IPS-18a (cell line): ENCODE measurements around the gene MGRN1.
A peak's percentile ranks its signal among the peaks of the same experiment; 100 is the strongest.

Experiments used
- H3K27ac ChIP-seq: one replicate; pipeline ENCODE4 v1.5.1; 2013; ENCODE audit warnings: low read length
- H3K27me3 ChIP-seq: one replicate; pipeline ENCODE4 v1.6.1; 2013; ENCODE audit warnings: mild to moderate bottlenecking, low read length; ENCODE audit not compliant: control insufficient read depth, insufficient read depth
- H3K36me3 ChIP-seq: one replicate; pipeline ENCODE4 v1.6.1; 2013; ENCODE audit warnings: low read depth, low read length; ENCODE audit not compliant: control insufficient read depth
- H3K4me1 ChIP-seq: one replicate; pipeline ENCODE4 v1.6.1; 2013; ENCODE audit warnings: low read depth, low read length; ENCODE audit not compliant: control insufficient read depth
- H3K4me3 ChIP-seq: one replicate; pipeline ENCODE4 v1.5.1; 2013; ENCODE audit warnings: low read length
- H3K9ac ChIP-seq: one replicate; pipeline ENCODE4 v1.6.1; 2013; ENCODE audit warnings: mild to moderate bottlenecking, low read length, moderate library complexity
- H3K9me3 ChIP-seq: one replicate; pipeline ENCODE4 v1.6.1; 2013; ENCODE audit warnings: low read depth, low read length; ENCODE audit not compliant: control insufficient read depth

MGRN1 gene

GRCh38 chr16:4689091-4689671, 64.6 kb downstream of the MGRN1 start:
- Histone ChIP-seq H3K36me3 (peaks cover 3% of the 10 kb centered on the region), H3K27ac (no peak overlapping the region), H3K4me1 (no peaks in the 10 kb centered on the region), H3K27me3 (no peaks in the 10 kb centered on the region), H3K4me3 (no peak overlapping the region), H3K9ac (no peak overlapping the region), H3K9me3 (no peaks in the 10 kb centered on the region)

GRCh38 chr16:4689864-4690704, 65.5 kb downstream of the MGRN1 start:
- Histone ChIP-seq H3K36me3 (peaks cover under 1% of the 10 kb centered on the region), H3K9me3 (no peaks in the 10 kb centered on the region), H3K4me3 (no peak overlapping the region), H3K9ac (no peak overlapping the region), H3K4me1 (no peaks in the 10 kb centered on the region), H3K27me3 (no peaks in the 10 kb centered on the region), H3K27ac (no peak overlapping the region)

DNA sequence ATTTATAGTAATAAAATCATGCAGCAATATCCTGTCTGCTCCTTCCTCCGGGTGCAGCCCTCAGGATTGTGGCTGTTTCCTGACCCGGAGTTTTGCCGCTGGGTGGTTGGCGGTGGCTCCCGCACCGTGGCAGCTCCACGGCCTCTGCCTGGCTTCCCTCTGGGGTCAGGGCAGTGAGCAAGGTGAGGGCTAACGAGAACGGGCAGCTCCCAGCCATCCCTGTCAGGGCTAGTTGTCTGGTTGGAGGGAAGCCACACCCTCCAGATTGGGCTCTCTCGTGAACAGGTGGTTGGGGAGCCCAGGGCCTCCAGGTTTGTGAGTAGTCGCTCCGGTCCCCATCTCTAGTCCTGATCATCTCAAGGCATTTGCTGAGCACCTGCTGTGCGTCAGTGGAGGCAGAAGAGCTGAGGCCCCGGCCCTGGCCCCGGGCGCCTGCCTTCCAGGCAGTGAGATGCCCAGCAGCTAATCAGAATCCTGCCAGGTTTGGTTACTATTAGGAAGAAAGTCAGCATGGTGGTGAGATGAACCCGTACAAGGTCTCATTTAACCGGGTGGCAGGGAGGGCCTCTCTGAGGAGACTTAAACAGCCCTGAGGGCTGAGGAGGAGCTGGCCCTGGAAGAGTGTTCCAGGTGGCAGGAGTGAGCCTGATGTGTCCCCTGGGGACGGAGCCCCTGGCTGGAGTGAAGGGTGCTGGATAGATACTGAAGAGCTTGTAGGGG, 66.5 kb downstream of the MGRN1 start:
- H3K9me3 ChIP-seq = no peaks in the 10 kb centered on the region
- H3K4me3 ChIP-seq = no peak overlapping the region
- no peaks in the 10 kb centered on the region for H3K27me3 ChIP-seq
- H3K36me3 ChIP-seq = peaks cover 11% of the 10 kb centered on the region
- no peak overlapping the region for H3K27ac ChIP-seq
- H3K9ac ChIP-seq = no peak overlapping the region
- no peaks in the 10 kb centered on the region for H3K4me1 ChIP-seq

GRCh38 chr16:4691666-4692412, 67.2 kb downstream of the MGRN1 start:
- Histone ChIP-seq H3K27ac (no peak overlapping the region), H3K9ac (no peak overlapping the region), H3K27me3 (no peaks in the 10 kb centered on the region), H3K36me3 (peaks cover 18% of the 10 kb centered on the region), H3K4me3 (no peak overlapping the region), H3K9me3 (no peaks in the 10 kb centered on the region), H3K4me1 (no peaks in the 10 kb centered on the region)

GRCh38 chr16:4692460-4693295, 68.1 kb downstream of the MGRN1 start:
- Histone ChIP-seq H3K36me3 (peaks cover 27% of the 10 kb centered on the region), H3K9ac (peak overlapping the region; percentile 48)

GRCh38 chr16:4693296-4693955, 68.8 kb downstream of the MGRN1 start, which contains the start of gene NUDT16L1:
Gene NUDT16L1 (plus strand): TSS chr16:4693562. CDS start chr16:4693727, 165 bp downstream.
- peaks cover 33% of the 10 kb centered on the region for H3K36me3 ChIP-seq
- H3K27ac ChIP-seq = no peak within 1 kb of the TSS
- H3K4me1 ChIP-seq = no peaks in the 10 kb centered on the region
- H3K9me3 ChIP-seq = no peaks in the 10 kb centered on the region
- H3K27me3 ChIP-seq = no peaks in the 10 kb centered on the region
- peak within 1 kb of the TSS; percentile 78 for H3K4me3 ChIP-seq
- peak within 1 kb of the TSS; percentile 74 for H3K9ac ChIP-seq

More at GRCh38 chr16:4692460-4693295, 68.1 kb downstream of the MGRN1 start:
- no peaks in the 10 kb centered on the region for H3K4me1 ChIP-seq
- no peaks in the 10 kb centered on the region for H3K9me3 ChIP-seq
- no peaks in the 10 kb centered on the region for H3K27me3 ChIP-seq
- peak overlapping the region; percentile 78 for H3K4me3 ChIP-seq
- no peak overlapping the region for H3K27ac ChIP-seq

DNA sequence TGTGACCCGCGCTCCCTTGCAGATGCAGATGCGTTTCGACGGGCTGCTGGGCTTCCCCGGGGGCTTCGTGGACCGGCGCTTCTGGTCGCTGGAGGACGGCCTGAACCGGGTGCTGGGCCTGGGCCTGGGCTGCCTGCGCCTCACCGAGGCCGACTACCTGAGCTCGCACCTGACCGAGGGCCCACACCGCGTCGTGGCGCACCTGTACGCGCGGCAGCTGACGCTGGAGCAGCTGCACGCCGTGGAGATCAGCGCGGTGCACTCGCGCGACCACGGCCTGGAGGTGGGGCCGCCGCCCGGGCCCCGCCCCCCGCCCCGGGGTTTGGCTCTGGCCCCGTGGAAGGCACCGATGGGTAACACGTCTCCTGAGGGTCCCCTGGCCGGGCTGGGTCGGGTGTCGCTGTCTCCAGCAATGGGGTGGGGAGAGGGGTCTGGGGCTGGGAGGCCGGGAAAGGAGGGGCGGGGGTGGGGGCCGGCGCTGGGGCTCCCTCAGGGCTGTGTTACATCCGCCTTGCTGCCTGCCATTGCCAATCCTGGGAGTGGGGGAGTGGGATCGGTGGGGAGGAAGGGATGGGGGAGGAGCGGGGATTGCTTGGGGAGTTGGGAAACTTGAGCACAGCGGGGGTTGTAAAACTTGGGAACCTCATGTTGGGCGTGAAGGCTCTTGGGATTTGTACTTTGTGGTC, 69.5 kb downstream of the MGRN1 start:
- H3K4me1 ChIP-seq = no peaks in the 10 kb centered on the region
- H3K36me3 ChIP-seq = peaks cover 38% of the 10 kb centered on the region
- no peak overlapping the region for H3K27ac ChIP-seq
- H3K9ac ChIP-seq = peak overlapping the region; percentile 74
- no peaks in the 10 kb centered on the region for H3K27me3 ChIP-seq
- H3K4me3 ChIP-seq = peak overlapping the region; percentile 78
- H3K9me3 ChIP-seq = no peaks in the 10 kb centered on the region

DNA sequence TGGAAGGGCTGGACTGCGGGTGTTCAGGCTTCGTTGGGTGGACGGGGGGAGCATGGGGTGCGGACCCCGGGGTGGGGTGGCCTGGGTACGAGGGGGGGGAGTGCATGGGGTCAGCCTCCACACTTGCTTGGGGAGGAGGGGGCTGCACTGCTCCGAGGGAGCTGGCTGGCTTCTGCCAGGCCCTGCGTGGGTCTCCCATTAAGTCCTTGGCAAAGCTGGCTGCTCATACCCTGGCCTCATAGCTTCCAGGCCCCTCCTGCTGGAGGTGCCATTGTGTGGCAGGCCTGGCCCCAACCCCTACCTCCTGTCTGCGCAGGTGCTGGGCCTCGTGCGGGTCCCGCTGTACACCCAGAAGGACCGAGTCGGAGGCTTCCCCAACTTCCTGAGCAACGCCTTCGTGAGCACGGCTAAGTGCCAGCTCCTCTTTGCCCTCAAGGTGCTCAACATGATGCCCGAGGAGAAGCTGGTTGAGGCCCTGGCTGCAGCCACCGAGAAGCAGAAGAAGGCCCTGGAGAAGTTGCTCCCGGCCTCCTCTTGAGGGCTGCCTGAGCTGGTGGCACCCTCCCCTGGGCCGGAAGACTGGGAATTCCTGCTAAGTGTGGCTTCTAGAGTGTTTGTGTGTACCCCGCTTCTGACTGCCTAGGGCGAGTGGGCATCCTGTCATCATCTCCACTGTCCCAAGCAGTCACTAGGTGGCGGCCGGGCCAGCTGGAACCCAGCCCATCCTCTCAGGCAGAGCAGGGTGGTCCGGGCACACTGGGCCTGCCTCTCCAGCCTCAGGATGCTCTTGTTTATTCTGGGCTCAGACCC, 70.2 kb downstream of the MGRN1 start:
- H3K9me3 ChIP-seq = no peaks in the 10 kb centered on the region
- H3K4me3 ChIP-seq = peak overlapping the region; percentile 78
- H3K4me1 ChIP-seq = no peaks in the 10 kb centered on the region
- peaks cover 45% of the 10 kb centered on the region for H3K36me3 ChIP-seq
- no peak overlapping the region for H3K27ac ChIP-seq
- H3K9ac ChIP-seq = peak overlapping the region; percentile 74
- H3K27me3 ChIP-seq = no peaks in the 10 kb centered on the region

DNA sequence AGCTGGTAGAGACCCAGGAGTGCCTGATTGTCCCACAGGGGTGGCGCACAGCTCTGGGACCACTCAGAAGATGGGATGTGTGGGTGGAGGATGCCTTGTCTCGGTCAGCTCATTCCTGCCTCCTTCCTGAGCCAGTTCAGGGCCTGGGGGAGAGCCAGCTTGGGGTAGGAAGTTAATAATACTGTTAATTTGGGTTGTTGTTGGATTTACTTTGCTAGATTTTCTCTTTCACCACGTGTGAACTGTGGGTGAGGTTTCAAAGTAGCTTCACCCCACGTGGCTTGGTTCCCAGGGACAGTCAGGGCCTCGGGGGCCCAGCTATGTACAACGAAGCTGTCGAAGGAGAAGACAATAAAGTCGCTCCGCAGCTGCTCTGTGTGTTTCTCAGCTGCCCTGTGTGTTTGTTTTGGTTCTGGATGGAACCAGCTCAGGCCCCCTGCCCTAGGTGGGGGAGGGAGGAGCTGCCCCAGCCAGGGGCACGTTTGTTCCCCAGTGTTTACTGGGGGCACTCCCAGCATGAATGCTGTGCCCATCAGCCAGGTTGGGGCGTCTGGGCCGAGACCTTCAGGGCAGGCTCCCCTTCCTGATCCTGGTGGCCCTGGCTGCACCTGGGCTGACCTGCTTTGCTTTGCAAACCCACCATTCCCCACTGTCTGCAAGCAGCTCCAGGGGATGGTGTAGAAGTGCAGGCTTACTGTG, 71.0 kb downstream of the MGRN1 start:
- no peaks in the 10 kb centered on the region for H3K9me3 ChIP-seq
- no peak overlapping the region for H3K4me3 ChIP-seq
- H3K9ac ChIP-seq = no peak overlapping the region
- no peaks in the 10 kb centered on the region for H3K27me3 ChIP-seq
- H3K27ac ChIP-seq = no peak overlapping the region
- H3K36me3 ChIP-seq = peaks cover 51% of the 10 kb centered on the region
- H3K4me1 ChIP-seq = no peaks in the 10 kb centered on the region
